Right renal cortex interstitium (tissue), 3 donors: ENCODE data around the gene DDX18. TPM values are rescaled to one million over a fixed set of nuclear protein-coding genes. Genes with fewer than 3 reads are reported as not detected.
"Not testable (repeated sequence)": the region's sequence is repeated elsewhere in the genome, so short reads cannot be mapped to it uniquely, and the experiment has no call there.

Source experiments
- DNase-seq, 3 donors: peaks; one replicate each; pipeline ENCODE4 v3.0.0-alpha.2; 2013; ENCODE audit warnings: low read depth in 3 of 3, low spot score in 2 of 3
- polyA plus RNA-seq, 3 donors: library from polyadenylated mRNA; unstranded; fragments of 120-200 nt; gene quantifications; one replicate each; pipeline ENCODE4 v1.2.1, GENCODE V29; 2013; ENCODE audit not compliant: insufficient read length in 3 of 3

Gene DDX18
- polyA plus RNA-seq, result 10 to 100 TPM; 89.0 to 97.9 (median 91.0) TPM

DNA sequence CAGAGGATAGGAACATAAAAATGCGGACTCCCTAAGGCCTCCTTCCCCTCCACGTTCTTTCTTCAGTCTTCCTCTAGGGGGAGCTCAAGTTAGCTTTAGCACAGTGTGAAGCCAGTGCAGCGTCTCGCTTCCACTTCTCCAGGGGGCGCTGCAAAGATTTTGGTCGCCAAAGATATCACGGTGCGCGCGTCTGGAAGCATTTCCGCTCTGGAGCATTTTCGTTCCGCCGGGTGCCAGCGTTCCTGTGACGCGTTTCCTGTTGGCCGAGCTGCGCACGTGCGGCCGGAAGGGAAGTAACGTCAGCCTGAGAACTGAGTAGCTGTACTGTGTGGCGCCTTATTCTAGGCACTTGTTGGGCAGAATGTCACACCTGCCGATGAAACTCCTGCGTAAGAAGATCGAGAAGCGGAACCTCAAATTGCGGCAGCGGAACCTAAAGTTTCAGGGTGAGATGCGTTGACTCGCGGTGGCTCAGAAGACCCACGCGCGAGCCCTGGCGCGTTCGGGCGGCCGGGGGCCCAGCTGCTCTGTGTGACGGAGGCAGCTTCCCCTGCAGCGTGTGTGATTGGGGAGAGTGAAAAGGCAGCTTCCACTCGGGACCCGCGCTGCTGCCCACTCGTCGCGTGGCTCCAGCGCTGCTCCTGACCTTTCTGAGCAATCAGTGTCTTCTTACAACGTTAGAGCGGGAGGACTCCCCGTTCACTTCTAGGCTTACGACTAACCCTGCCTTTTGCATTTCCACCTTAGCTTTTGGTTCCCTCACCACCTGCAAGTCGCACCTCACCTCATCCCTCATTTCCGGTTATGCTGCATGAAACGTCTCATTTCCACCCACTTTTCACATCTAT is at the start of gene DDX18:
Gene DDX18, plus strand, starts transcription at position 275 of the 848 bp plus-strand sequence. Its CDS starts 87 bp downstream, at position 362.
- DNase-seq, result peak; percentile 91 to 99 (median 97)

DNA sequence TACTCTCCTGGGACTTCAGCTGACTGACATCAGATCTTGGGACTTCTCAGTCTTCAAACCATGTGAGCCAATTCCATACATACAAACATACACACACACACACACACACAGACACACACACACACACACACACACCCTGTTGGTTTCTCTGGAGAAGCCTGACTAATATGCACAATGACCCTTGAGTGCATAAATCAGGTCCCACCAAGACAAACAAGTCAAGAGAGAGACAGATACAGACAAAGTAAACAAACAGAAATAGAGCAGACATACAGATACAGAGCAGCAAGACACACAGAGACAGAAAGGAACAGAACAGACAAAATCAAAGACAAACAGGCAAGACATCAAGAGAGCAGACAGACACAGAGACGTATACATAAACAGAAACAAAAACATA is 43.8 kb upstream of the DDX18 start:
- DNase-seq, result no peak

DNA sequence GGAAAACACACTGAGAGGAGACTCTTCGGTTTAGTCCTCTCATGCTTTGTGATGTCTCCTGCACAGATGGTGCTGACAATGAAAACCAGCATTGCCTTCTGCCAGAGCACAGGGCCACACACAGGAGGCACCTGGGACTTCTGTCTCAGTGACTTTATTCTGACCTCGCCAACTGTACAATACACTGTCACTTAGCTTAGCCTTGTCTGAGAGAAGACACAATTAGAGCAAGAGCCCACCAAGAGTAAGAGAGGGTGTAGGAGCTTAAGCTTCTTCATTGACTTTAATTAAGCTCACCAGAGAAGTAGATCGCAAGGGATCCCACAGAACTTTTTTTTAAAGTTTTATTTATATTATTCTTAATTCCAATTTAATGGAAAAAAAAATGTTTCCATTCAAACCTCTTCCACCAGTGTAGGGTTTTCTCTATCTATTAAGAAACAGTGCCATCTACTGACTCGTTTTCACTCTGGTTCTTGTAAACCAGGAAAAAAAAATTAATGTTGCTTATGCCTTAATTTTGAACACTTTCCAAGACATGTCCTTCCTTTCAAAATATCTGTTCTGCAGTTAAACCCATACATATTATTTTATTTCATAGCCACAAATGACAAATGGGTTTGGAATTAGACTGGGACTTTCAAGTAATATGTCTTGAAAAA is 42.4 kb upstream of the DDX18 start:
- DNase-seq, result peak in 2 of 3 donors; percentile 19 to 31

- no peak for DNase-seq
Observed at GRCh38 chr2:117774716-117775115, 39.8 kb upstream of the DDX18 start.

- DNase-seq, result no peak
Observed at GRCh38 chr2:117775703-117776219, 38.7 kb upstream of the DDX18 start.

DNA sequence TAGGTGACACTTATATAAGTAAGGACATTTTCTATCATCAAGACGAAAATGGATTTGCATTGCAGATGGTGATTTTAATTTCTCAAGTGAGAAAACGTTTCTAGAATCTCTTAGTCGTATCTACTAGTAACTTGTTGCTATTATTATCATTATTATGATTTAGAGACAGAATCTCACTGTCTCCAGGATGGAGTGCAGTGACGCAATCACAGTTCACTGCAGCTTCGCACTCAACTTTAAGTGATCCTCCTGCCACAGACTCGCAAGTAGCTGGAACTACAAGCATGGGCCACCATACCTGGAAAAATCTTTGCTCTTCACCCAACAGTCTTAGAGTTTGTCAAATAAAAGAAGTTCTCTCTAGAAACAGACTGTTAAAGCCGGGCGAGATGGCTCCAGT is 37.6 kb upstream of the DDX18 start:
- no peak for DNase-seq

- DNase-seq, result no peak
Observed at GRCh38 chr2:117785740-117786139, 28.8 kb upstream of the DDX18 start.

DNA sequence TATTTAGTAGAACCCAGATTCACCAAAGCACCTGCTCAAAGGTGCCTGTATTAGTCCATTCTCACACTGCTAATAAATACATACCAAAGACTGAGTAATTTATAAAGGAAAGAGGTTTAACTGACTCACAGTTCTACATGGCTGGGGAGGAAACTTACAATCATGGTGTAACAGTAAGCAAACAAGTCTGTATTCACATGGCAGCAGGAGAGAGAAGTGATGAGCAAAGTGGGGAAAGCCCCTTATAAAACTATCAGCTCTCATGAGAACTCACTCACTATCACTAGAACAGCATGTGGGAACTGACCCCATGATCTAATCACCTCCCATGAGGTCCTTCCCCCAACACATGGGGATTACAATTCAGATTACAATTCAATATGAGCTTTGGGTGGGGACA is 28.0 kb upstream of the DDX18 start:
- DNase-seq, result no peak

- no peak for DNase-seq
Observed at GRCh38 chr2:117789505-117789904, 25.0 kb upstream of the DDX18 start.

DNA sequence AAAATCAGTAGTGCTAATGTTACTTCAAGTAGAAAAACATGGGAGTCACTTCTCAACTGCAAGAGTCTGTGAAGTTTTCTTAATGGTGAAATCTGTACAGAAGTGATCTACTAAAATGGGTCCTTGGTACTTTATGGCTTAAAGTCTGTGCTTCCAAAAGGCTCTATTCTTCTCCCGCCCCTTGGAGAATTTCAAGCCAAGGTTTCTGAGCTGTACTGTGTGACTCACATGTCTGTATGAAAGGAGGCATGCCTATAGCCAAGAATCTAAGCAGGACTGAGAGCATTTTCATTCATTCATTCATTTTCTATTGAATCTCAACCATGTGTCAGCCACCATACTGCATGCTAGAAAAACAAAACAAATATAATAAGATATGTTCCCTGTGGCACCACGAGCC is 19.8 kb upstream of the DDX18 start:
- no peak for DNase-seq

- no peak for DNase-seq
Observed at GRCh38 chr2:117801826-117802225, 12.7 kb upstream of the DDX18 start.

- DNase-seq, result not testable (repeated sequence)
Observed at GRCh38 chr2:117803644-117804325, 10.7 kb upstream of the DDX18 start.

GRCh38 chr2:117812443-117812842 is 2.0 kb upstream of the DDX18 start:
- DNase-seq, result no peak

DNA sequence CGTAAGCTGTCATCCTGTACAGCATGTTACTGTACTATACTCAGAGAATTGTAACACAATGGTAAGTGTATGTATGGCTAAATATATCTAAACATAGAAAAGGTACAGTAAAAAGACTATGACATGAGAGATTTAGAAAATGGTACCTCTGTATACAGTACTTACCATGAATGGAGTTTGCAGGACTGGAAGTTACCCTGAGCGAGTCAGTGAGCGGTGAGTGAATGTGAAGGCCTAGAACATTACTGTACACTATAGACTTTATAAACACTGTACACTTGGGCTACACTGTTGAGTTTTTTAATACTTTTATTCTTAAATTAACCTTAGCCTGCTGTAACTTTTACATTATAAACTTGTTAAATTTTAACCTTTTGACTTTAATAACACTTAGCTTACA is 1.5 kb downstream of the DDX18 start:
- no peak for DNase-seq

GRCh38 chr2:117818921-117819320 is 4.4 kb downstream of the DDX18 start:
- no peak for DNase-seq

- DNase-seq, result no peak
Observed at GRCh38 chr2:117820444-117820843, 6.0 kb downstream of the DDX18 start.

DNA sequence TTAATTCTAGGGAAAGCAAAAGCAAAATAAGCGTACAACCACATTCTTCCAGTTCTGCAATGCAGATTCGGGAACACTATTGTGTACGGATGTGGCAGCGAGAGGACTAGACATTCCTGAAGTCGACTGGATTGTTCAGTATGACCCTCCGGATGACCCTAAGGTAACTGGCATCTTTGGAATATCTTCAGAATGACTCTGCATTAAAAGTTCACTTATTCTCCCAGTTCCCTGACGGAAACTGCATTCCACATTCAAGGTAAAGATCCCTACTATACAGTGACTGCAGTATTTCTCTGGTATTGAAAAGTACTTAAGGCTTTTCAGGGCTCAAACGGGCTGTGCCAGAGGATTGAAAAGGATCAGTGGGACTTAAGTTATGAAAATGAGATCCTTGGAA is 10.9 kb downstream of the DDX18 start:
- no peak for DNase-seq

DNA sequence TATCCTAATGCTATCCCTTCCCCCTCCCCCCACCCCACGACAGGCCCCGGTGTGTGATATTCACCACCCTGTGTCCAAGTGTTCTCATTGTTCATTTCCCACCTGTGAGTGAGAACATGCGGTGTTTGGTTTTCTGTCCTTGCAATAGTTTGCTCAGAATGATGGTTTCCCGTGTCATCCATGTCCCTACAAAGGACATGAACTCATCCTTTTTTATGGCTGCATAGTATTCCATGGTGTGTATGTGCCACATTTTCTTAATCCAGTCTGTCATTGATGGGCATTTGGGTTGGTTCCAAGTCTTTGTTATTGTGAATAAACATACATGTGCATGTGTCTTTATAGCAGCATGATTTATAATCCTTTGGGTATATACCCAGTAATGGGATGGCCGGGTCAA is 13.0 kb downstream of the DDX18 start:
- not testable (repeated sequence) for DNase-seq

DNA sequence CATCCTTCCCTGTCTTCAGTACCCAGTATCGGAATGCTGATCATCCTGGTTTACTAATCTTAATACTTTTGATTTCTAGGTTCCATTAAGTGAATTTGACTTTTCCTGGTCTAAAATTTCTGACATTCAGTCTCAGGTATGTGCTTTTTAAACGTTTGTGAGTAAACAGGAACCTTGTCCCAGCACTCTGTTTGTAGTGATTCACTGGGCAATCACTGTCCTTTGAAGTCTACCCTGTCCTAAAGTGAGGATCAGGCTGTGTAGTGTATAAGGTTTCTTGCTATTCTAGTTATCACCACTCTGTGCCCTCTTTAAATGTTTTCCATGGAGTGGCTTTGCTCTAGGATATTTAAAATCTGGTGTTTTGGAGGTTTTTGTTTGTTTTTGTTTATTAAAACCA is 14.4 kb downstream of the DDX18 start:
- no peak for DNase-seq

GRCh38 chr2:117832332-117832731 is 17.8 kb downstream of the DDX18 start:
- no peak for DNase-seq

GRCh38 chr2:117832905-117833613 is 18.6 kb downstream of the DDX18 start:
- DNase-seq, result peak in 1 of 3 donors; percentile 33
